ENCODE results near the gene ARHGDIA. TPM values are rescaled to one million over a fixed set of nuclear protein-coding genes. Genes with fewer than 3 reads are reported as not detected.

ARHGDIA gene
- total RNA-seq, 4 donors from 2014 or later: 157 to 202 (median 180) TPM

GRCh38 chr17:81837641-81838040 lies 33.5 kb downstream of the ARHGDIA start:
- peaks cover 52% of the 10 kb centered on the region for H3K4me1 ChIP-seq
- no peak overlapping the region for H3K4me3 ChIP-seq

GRCh38 chr17:81834831-81835267 lies 36.3 kb downstream of the ARHGDIA start, which contains the start of gene PPP1R27:
TSS of gene PPP1R27 (minus strand) at chr17:81835050. CDS start at chr17:81834953, 97 bp downstream.
- H3K27me3 ChIP-seq: no peaks in the 10 kb centered on the region
- WGBS: 81% methylated on average over 7 of the region's 26 CpGs
- H3K4me3 ChIP-seq: peak within 1 kb of the TSS; percentile 60
- no peak for TF ChIP-seq EP300 (IDR thresholded peaks at IDR 0.05)
- TF ChIP-seq POLR2A (IDR thresholded peaks at IDR 0.05): no peak
- TF ChIP-seq, protein P1, sequence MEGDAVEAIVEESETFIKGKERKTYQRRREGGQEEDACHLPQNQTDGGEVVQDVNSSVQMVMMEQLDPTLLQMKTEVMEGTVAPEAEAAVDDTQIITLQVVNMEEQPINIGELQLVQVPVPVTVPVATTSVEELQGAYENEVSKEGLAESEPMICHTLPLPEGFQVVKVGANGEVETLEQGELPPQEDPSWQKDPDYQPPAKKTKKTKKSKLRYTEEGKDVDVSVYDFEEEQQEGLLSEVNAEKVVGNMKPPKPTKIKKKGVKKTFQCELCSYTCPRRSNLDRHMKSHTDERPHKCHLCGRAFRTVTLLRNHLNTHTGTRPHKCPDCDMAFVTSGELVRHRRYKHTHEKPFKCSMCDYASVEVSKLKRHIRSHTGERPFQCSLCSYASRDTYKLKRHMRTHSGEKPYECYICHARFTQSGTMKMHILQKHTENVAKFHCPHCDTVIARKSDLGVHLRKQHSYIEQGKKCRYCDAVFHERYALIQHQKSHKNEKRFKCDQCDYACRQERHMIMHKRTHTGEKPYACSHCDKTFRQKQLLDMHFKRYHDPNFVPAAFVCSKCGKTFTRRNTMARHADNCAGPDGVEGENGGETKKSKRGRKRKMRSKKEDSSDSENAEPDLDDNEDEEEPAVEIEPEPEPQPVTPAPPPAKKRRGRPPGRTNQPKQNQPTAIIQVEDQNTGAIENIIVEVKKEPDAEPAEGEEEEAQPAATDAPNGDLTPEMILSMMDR (IDR thresholded peaks at IDR 0.05): no peak
- no peak for TF ChIP-seq POLR2AphosphoS5 (IDR thresholded peaks at IDR 0.05)
- H3K9me3 ChIP-seq: no peaks in the 10 kb centered on the region
- DNase-seq (ENCODE audit: low spot score in 2 of 2): no peak
- H3K36me3 ChIP-seq: no peaks in the 10 kb centered on the region
- no peak within 1 kb of the TSS for H3K27ac ChIP-seq
- H3K4me1 ChIP-seq: peaks cover 44% of the 10 kb centered on the region

More at GRCh38 chr17:81837641-81838040, 33.5 kb downstream of the ARHGDIA start:
- 62% methylated on average over 9 of the region's 9 CpGs for WGBS
- no peak overlapping the region for H3K27ac ChIP-seq
- no peaks in the 10 kb centered on the region for H3K36me3 ChIP-seq
- no peak for DNase-seq (ENCODE audit: low spot score in 2 of 2)
- no peaks in the 10 kb centered on the region for H3K27me3 ChIP-seq
- no peak for TF ChIP-seq POLR2AphosphoS5 (IDR thresholded peaks at IDR 0.05)
- no peak for TF ChIP-seq POLR2A (IDR thresholded peaks at IDR 0.05)
- TF ChIP-seq EP300 (IDR thresholded peaks at IDR 0.05): no peak
- TF ChIP-seq, protein P1 (IDR thresholded peaks at IDR 0.05): no peak
- H3K9me3 ChIP-seq: no peaks in the 10 kb centered on the region

DNA sequence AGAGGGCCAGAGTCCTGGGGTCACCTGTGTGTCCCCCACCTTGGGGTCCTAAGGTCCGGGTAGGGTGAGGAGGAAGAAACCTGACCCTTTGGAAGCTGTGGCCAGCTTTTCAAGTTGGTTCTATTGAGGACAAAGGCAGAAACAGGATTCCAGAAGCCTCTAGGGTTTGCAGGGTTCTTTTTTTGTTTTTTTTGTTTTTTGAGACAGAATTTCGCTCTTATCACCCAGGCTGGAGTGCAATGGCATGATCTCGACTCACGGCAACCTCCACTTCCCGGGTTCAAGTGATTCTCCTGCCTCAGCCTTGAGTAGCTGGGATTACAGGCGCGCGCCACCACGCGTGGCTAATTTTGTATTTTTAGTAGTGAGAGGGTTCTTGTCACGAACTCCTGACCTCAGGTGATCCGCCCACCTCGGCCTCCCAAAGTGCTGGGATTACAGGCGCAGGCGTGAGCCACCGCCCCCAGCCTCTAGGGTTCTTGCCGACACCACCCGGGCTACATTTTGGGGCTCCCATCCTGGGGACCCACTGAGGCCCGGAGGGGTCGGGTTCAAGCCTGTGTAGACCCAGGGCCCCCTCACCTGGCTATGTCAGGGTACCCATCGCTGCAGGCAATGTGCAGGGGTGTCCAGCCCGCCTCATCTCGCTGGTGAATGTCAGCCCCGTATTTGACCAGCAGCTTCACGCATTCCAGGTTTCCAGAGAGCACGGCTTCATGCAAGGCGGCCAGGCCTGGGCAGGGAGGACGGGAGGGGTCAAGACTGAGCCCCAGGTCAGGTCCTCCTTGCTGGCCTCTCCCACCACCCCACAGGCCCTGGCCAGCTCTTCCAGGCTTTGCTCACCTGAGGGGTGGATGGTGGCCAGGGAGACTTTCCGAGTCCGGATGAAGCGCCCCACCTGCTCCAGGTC lies 37.0 kb downstream of the ARHGDIA start:
- DNase-seq (ENCODE audit: low spot score in 2 of 2): no peak
- H3K27me3 ChIP-seq: no peaks in the 10 kb centered on the region
- peak overlapping the region; percentile 60 for H3K4me3 ChIP-seq
- TF ChIP-seq POLR2AphosphoS5 (IDR thresholded peaks at IDR 0.05): no peak
- TF ChIP-seq EP300 (IDR thresholded peaks at IDR 0.05): no peak
- TF ChIP-seq POLR2A (IDR thresholded peaks at IDR 0.05): no peak
- TF ChIP-seq, protein P1 (IDR thresholded peaks at IDR 0.05): no peak
- no peak overlapping the region for H3K27ac ChIP-seq
- no peaks in the 10 kb centered on the region for H3K9me3 ChIP-seq
- 83% methylated on average over 23 of the region's 31 CpGs for WGBS
- H3K36me3 ChIP-seq: no peaks in the 10 kb centered on the region
- H3K4me1 ChIP-seq: peaks cover 46% of the 10 kb centered on the region

DNA sequence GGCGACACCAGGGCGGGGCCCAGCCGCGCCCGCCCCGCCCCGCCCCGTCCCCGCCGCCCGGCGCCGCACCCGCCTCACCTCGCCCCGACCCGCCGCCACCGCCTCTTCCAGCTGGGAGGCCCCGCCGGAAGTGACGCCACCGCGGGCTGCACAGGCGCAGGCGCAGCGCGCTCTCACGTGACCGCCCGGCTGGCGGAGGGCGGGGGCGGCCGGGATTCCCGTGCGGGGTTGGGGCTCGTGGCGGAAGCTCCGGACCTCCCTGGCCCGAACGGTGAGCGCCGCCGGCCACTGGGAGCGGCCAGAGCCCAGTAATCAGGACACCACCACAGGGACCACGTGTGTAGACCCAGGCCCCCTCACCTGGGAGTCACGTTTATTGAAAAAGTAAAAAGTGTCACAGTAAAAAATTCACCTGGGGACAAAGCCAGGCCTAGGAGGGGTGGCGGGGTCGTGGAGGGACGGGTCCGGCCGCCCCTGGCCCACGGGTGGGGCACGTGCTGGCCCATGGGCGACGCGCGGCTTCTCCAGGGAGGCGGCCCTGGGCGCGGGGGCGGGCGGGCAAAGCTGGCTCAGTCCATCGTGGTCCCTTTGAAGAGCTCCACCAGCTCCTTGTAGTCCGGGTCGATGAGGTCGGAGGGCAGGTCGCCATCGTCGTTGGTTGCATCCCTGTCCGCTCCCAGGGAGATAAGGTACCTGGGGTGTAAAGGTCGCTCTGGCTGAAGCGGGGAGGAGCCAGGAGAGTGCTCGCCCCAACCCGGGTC lies 37.8 kb downstream of the ARHGDIA start, which contains the start of gene MCRIP1:
TSS of gene MCRIP1 (minus strand) at position 132 of the 761 bp plus-strand sequence. CDS start 8,785 bp downstream, outside the sequence.
- H3K36me3 ChIP-seq: no peaks in the 10 kb centered on the region
- no peaks in the 10 kb centered on the region for H3K27me3 ChIP-seq
- TF ChIP-seq POLR2A (IDR thresholded peaks at IDR 0.05) (peak; percentile 75 to 82), POLR2AphosphoS5 (IDR thresholded peaks at IDR 0.05) (peak; percentile 47 to 55 (median 51)), EP300 (IDR thresholded peaks at IDR 0.05) (no peak)
- TF ChIP-seq, protein P1 (IDR thresholded peaks at IDR 0.05): no peak
- H3K9me3 ChIP-seq: no peaks in the 10 kb centered on the region
- WGBS: under 1% methylated on average over 22 of the region's 76 CpGs
- H3K27ac ChIP-seq: peak within 1 kb of the TSS; percentile 88
- peak; percentile 96 to 97 for DNase-seq (ENCODE audit: low spot score in 2 of 2)
- peaks cover 47% of the 10 kb centered on the region for H3K4me1 ChIP-seq
- peak within 1 kb of the TSS; percentile 60 for H3K4me3 ChIP-seq
